Neutrophil (primary cell): ENCODE measurements around the gene MAP7D2.

Source experiments
- H3K27ac ChIP-seq: fragments of 200-600 bp; sonication (generic); 2 replicates; pipeline ENCODE4 v1.5.1; 2016; ENCODE audit warnings: mild to moderate bottlenecking, moderate library complexity
- H3K27me3 ChIP-seq: fragments of 200-600 bp; sonication (generic); 2 replicates; pipeline ENCODE4 v1.6.0; 2016; ENCODE audit warnings: mild to moderate bottlenecking
- H3K36me3 ChIP-seq: fragments of 200-600 bp; sonication (generic); 2 replicates; pipeline ENCODE4 v1.5.1; 2017
- H3K4me1 ChIP-seq, 2 experiments: fragments of 200-600 bp in 1 of 2; sonication (generic) in 1 of 2; 1 replicate in 1 of 2; 2 replicates in 1 of 2; pipeline versions ENCODE4 v1.5.1 to v1.6.1; 2013 to 2016; ENCODE audit warnings: low read depth in 1 of 2, low read length in 1 of 2, mild to moderate bottlenecking in 1 of 2, moderate library complexity in 1 of 2; ENCODE audit not compliant: control insufficient read depth in 1 of 2, insufficient read depth in 1 of 2
- H3K4me3 ChIP-seq, 2 experiments: fragments of 200-600 bp in 1 of 2; sonication (generic) in 1 of 2; 1 replicate in 1 of 2; 2 replicates in 1 of 2; pipeline ENCODE4 v1.5.1; 2013 to 2016; ENCODE audit warnings: low read depth in 1 of 2, low read length in 1 of 2, mild to moderate bottlenecking in 1 of 2, moderate library complexity in 1 of 2
- H3K9me3 ChIP-seq: fragments of 200-600 bp; sonication (generic); 2 replicates; pipeline ENCODE4 v1.5.1; 2016
- CTCF ChIP-seq: fragments of 200-600 bp; sonication (generic); IDR thresholded peaks from 2 replicates; pipeline ENCODE4 v1.5.1; 2016; ENCODE audit warnings: antibody characterized with exemption

MAP7D2 gene

GRCh38 chrX:20015945-20016615, 100.6 kb downstream of the MAP7D2 start:
- no peaks in the 10 kb centered on the region for H3K36me3 ChIP-seq
- TF ChIP-seq CTCF, result no peak
- no peaks in the 10 kb centered on the region for H3K9me3 ChIP-seq
- no peaks in the 10 kb centered on the region for H3K4me1 ChIP-seq
- no peaks in the 10 kb centered on the region for H3K27me3 ChIP-seq
- H3K4me3 ChIP-seq, result no peak overlapping the region
- H3K27ac ChIP-seq, result no peak overlapping the region

- Histone ChIP-seq H3K27me3 (no peaks in the 10 kb centered on the region), H3K27ac (no peak overlapping the region), H3K9me3 (no peaks in the 10 kb centered on the region), H3K36me3 (no peaks in the 10 kb centered on the region), H3K4me1 (no peaks in the 10 kb centered on the region), H3K4me3 (no peak overlapping the region)
- TF ChIP-seq CTCF, result no peak
These were observed 101.3 kb downstream of the MAP7D2 start for GRCh38 chrX:20015422-20015821.

GRCh38 chrX:20011608-20012007, 105.1 kb downstream of the MAP7D2 start:
- Histone ChIP-seq H3K9me3 (no peaks in the 10 kb centered on the region), H3K36me3 (no peaks in the 10 kb centered on the region), H3K4me3 (no peak overlapping the region), H3K27ac (no peak overlapping the region), H3K4me1 (no peaks in the 10 kb centered on the region), H3K27me3 (no peaks in the 10 kb centered on the region)
- no peak for TF ChIP-seq CTCF

GRCh38 chrX:20007962-20008622, 108.6 kb downstream of the MAP7D2 start:
- Histone ChIP-seq H3K27ac (no peak overlapping the region), H3K4me1 (no peaks in the 10 kb centered on the region), H3K27me3 (no peaks in the 10 kb centered on the region), H3K4me3 (no peak overlapping the region), H3K36me3 (no peaks in the 10 kb centered on the region), H3K9me3 (no peaks in the 10 kb centered on the region)
- TF ChIP-seq CTCF, result no peak

- Histone ChIP-seq H3K4me3 (no peak overlapping the region), H3K4me1 (no peaks in the 10 kb centered on the region), H3K36me3 (no peaks in the 10 kb centered on the region), H3K27ac (no peak overlapping the region), H3K27me3 (no peaks in the 10 kb centered on the region), H3K9me3 (no peaks in the 10 kb centered on the region)
- TF ChIP-seq CTCF, result no peak
These were observed 110.8 kb downstream of the MAP7D2 start for GRCh38 chrX:20005883-20006282.
